Measurements from ENCODE around the gene MYMK. TPM values are rescaled to one million over a fixed set of nuclear protein-coding genes. Genes with fewer than 3 reads are reported as not detected.

Gene MYMK
- total and polyA plus RNA-seq, 3 donors from 2014 or later = 0.87 TPM; not detected in 2

- Histone ChIP-seq H3K27me3 (no peaks in the 10 kb centered on the region), H3K36me3 (ENCODE audit: low read depth, missing control alignments) (no peaks in the 10 kb centered on the region), H3K9me3 (no peaks in the 10 kb centered on the region), H3K27ac (no peak overlapping the region), H3K4me1 (no peaks in the 10 kb centered on the region), H3K4me3 (no peak overlapping the region)
- no peak for DNase-seq
- intact Hi-C loops (cut with DNase I; ENCODE audit: low total_unique reads) = no loop called here
- WGBS, 2 donors = 76 to 77% methylated on average over 23 to 27 of the region's 27 CpGs
- no peak for TF ChIP-seq CTCF (IDR thresholded peaks at IDR 0.05)
These were observed 53.0 kb downstream of the MYMK start for GRCh38 chr9:133471551-133472276.

GRCh38 chr9:133470988-133471387 is 53.8 kb downstream of the MYMK start:
- WGBS, 2 donors = 84 to 91% methylated on average over 7 of the region's 7 CpGs
- no peaks in the 10 kb centered on the region for H3K36me3 ChIP-seq (ENCODE audit: low read depth, missing control alignments)
- no peaks in the 10 kb centered on the region for H3K27me3 ChIP-seq
- H3K4me3 ChIP-seq = no peak overlapping the region
- DNase-seq = no peak
- H3K9me3 ChIP-seq = no peaks in the 10 kb centered on the region
- no peak for TF ChIP-seq CTCF (IDR thresholded peaks at IDR 0.05)
- TF ChIP-seq POLR2A (IDR thresholded peaks at IDR 0.05) = no peak
- no peak overlapping the region for H3K27ac ChIP-seq
- intact Hi-C loops (cut with DNase I; ENCODE audit: low total_unique reads) = no loop called here
- no peaks in the 10 kb centered on the region for H3K4me1 ChIP-seq

- DNase-seq = no peak
- no peaks in the 10 kb centered on the region for H3K36me3 ChIP-seq (ENCODE audit: low read depth, missing control alignments)
- intact Hi-C loops (cut with DNase I; ENCODE audit: low total_unique reads) = no loop called here
- TF ChIP-seq CTCF (IDR thresholded peaks at IDR 0.05) (no peak), POLR2A (IDR thresholded peaks at IDR 0.05) (no peak)
- no peak overlapping the region for H3K27ac ChIP-seq
- no peaks in the 10 kb centered on the region for H3K27me3 ChIP-seq
- H3K9me3 ChIP-seq = no peaks in the 10 kb centered on the region
- no peaks in the 10 kb centered on the region for H3K4me1 ChIP-seq
- H3K4me3 ChIP-seq = no peak overlapping the region
- WGBS, 2 donors = 81 to 90% methylated on average over 13 to 16 of the region's 16 CpGs
These were observed 54.3 kb downstream of the MYMK start for GRCh38 chr9:133470427-133470924.

GRCh38 chr9:133468777-133469421 is 55.9 kb downstream of the MYMK start:
- Histone ChIP-seq H3K36me3 (ENCODE audit: low read depth, missing control alignments) (no peaks in the 10 kb centered on the region), H3K4me1 (no peaks in the 10 kb centered on the region), H3K27me3 (no peaks in the 10 kb centered on the region), H3K9me3 (no peaks in the 10 kb centered on the region), H3K4me3 (no peak overlapping the region), H3K27ac (no peak overlapping the region)
- 86 to 87% methylated on average over 1 to 4 of the region's 6 CpGs for WGBS, 2 donors
- intact Hi-C loops (cut with DNase I; ENCODE audit: low total_unique reads) = no loop called here
- DNase-seq = no peak
- TF ChIP-seq CTCF (IDR thresholded peaks at IDR 0.05) (no peak), POLR2A (IDR thresholded peaks at IDR 0.05) (no peak)
